ENCODE results near the gene ETFA. TPM values are rescaled to one million over a fixed set of nuclear protein-coding genes. Genes with fewer than 3 reads are reported as not detected.

ETFA gene
- total RNA-seq, 2 experiments from 2014 or later = 108 to 111 TPM

- Mint-ChIP-seq H3K4me3 (no peak overlapping the region), H3K36me3 (ENCODE audit: low read depth) (peaks cover 37% of the 10 kb centered on the region), H3K4me1 (ENCODE audit: low read depth) (peaks cover 11% of the 10 kb centered on the region), H3K27ac (no peak overlapping the region), H3K27me3 (ENCODE audit: low read depth) (no peaks in the 10 kb centered on the region), H3K9me3 (ENCODE audit: insufficient read depth) (no peaks in the 10 kb centered on the region)
- no peak for ATAC-seq
- no peak for DNase-seq
- POLR2A ChIA-PET = interaction anchor here (0.6 kb wide), 1 partner anchor 10 kb away, joined by 3 read pairs; no protein-coding TSS in a partner anchor
- CTCF ChIA-PET = interaction anchor here (0.8 to 1.2 kb wide), 2 partner anchors 31 to 36 kb away, joined by 3 read pairs; no protein-coding TSS in a partner anchor
Observed at GRCh38 chr15:76221085-76221767, 90.0 kb downstream of the ETFA start.

- Mint-ChIP-seq H3K27me3 (ENCODE audit: low read depth) (no peaks in the 10 kb centered on the region), H3K9me3 (ENCODE audit: insufficient read depth) (no peaks in the 10 kb centered on the region), H3K4me3 (no peak overlapping the region), H3K36me3 (ENCODE audit: low read depth) (peaks cover 26% of the 10 kb centered on the region), H3K27ac (no peak overlapping the region), H3K4me1 (ENCODE audit: low read depth) (peaks cover 11% of the 10 kb centered on the region)
- ATAC-seq (no peak), DNase-seq (no peak)
- POLR2A ChIA-PET = no interaction called here
- CTCF ChIA-PET = interaction anchor here (1.0 kb wide), 1 partner anchor 21 kb away, joined by 3 read pairs; no protein-coding TSS in a partner anchor
Observed at GRCh38 chr15:76217882-76218217, 93.4 kb downstream of the ETFA start.

GRCh38 chr15:76217029-76217881 is 94.0 kb downstream of the ETFA start:
- ATAC-seq = no peak
- no peak overlapping the region for H3K4me3 Mint-ChIP-seq
- H3K27me3 Mint-ChIP-seq (ENCODE audit: low read depth) = no peaks in the 10 kb centered on the region
- H3K4me1 Mint-ChIP-seq (ENCODE audit: low read depth) = peaks cover 11% of the 10 kb centered on the region
- ChIA-PET POLR2A (no interaction called here), CTCF (interaction anchor here (1.0 kb wide), 2 partner anchors 18 to 21 kb away, joined by 3 read pairs; no protein-coding TSS in a partner anchor)
- H3K9me3 Mint-ChIP-seq (ENCODE audit: insufficient read depth) = no peaks in the 10 kb centered on the region
- no peak overlapping the region for H3K27ac Mint-ChIP-seq
- H3K36me3 Mint-ChIP-seq (ENCODE audit: low read depth) = peaks cover 26% of the 10 kb centered on the region
- no peak for DNase-seq

GRCh38 chr15:76215634-76216033 is 95.6 kb downstream of the ETFA start:
- ChIA-PET POLR2A (no interaction called here), CTCF (interaction anchor here (1.0 kb wide), 1 partner anchor 25 kb away, joined by 3 read pairs; no protein-coding TSS in a partner anchor)
- Mint-ChIP-seq H3K4me1 (ENCODE audit: low read depth) (peaks cover 11% of the 10 kb centered on the region), H3K36me3 (ENCODE audit: low read depth) (peaks cover 34% of the 10 kb centered on the region), H3K27ac (no peak overlapping the region), H3K9me3 (ENCODE audit: insufficient read depth) (no peaks in the 10 kb centered on the region), H3K4me3 (no peak overlapping the region), H3K27me3 (ENCODE audit: low read depth) (no peaks in the 10 kb centered on the region)
- ATAC-seq (no peak), DNase-seq (no peak)

- Mint-ChIP-seq H3K4me3 (no peak overlapping the region), H3K4me1 (ENCODE audit: low read depth) (no peaks in the 10 kb centered on the region), H3K27me3 (ENCODE audit: low read depth) (no peaks in the 10 kb centered on the region), H3K27ac (peak overlapping the region; percentile 22), H3K9me3 (ENCODE audit: insufficient read depth) (no peaks in the 10 kb centered on the region), H3K36me3 (ENCODE audit: low read depth) (peaks cover 15% of the 10 kb centered on the region)
- DNase-seq (no peak), ATAC-seq (no peak)
- ChIA-PET CTCF (interaction anchor here (1.3 kb wide), 1 partner anchor 15 kb away, joined by 3 read pairs; no protein-coding TSS in a partner anchor), POLR2A (no interaction called here)
Observed at GRCh38 chr15:76209942-76210341, 101.3 kb downstream of the ETFA start.

GRCh38 chr15:76209523-76209922 is 101.7 kb downstream of the ETFA start:
- ChIA-PET CTCF (interaction anchor here (1.3 kb wide), 1 partner anchor 14 kb away, joined by 3 read pairs; no protein-coding TSS in a partner anchor), POLR2A (no interaction called here)
- Mint-ChIP-seq H3K4me1 (ENCODE audit: low read depth) (no peaks in the 10 kb centered on the region), H3K4me3 (no peak overlapping the region), H3K36me3 (ENCODE audit: low read depth) (peaks cover 15% of the 10 kb centered on the region), H3K9me3 (ENCODE audit: insufficient read depth) (no peaks in the 10 kb centered on the region), H3K27ac (no peak overlapping the region), H3K27me3 (ENCODE audit: low read depth) (no peaks in the 10 kb centered on the region)
- DNase-seq (no peak), ATAC-seq (no peak)

- no peaks in the 10 kb centered on the region for H3K9me3 Mint-ChIP-seq (ENCODE audit: insufficient read depth)
- no peaks in the 10 kb centered on the region for H3K4me1 Mint-ChIP-seq (ENCODE audit: low read depth)
- peak overlapping the region; percentile 54 for H3K27ac Mint-ChIP-seq
- no peak overlapping the region for H3K4me3 Mint-ChIP-seq
- H3K36me3 Mint-ChIP-seq (ENCODE audit: low read depth) = peaks cover 15% of the 10 kb centered on the region
- no peaks in the 10 kb centered on the region for H3K27me3 Mint-ChIP-seq (ENCODE audit: low read depth)
- ChIA-PET POLR2A (no interaction called here), CTCF (interaction anchor here (1.3 kb wide), 1 partner anchor 14 kb away, joined by 3 read pairs; no protein-coding TSS in a partner anchor)
- DNase-seq (no peak), ATAC-seq (no peak)
Observed at GRCh38 chr15:76208786-76209424, 102.4 kb downstream of the ETFA start.

- H3K36me3 Mint-ChIP-seq (ENCODE audit: low read depth) = peaks cover 15% of the 10 kb centered on the region
- no peak overlapping the region for H3K4me3 Mint-ChIP-seq
- ChIA-PET CTCF (interaction anchor here (0.6 kb wide), 1 partner anchor 10 kb away, joined by 3 read pairs; no protein-coding TSS in a partner anchor), POLR2A (no interaction called here)
- DNase-seq (no peak), ATAC-seq (no peak)
- no peaks in the 10 kb centered on the region for H3K4me1 Mint-ChIP-seq (ENCODE audit: low read depth)
- H3K27me3 Mint-ChIP-seq (ENCODE audit: low read depth) = no peaks in the 10 kb centered on the region
- H3K9me3 Mint-ChIP-seq (ENCODE audit: insufficient read depth) = no peaks in the 10 kb centered on the region
- peak overlapping the region; percentile 12 for H3K27ac Mint-ChIP-seq
Observed at GRCh38 chr15:76208084-76208785, 103.0 kb downstream of the ETFA start.

- Mint-ChIP-seq H3K36me3 (ENCODE audit: low read depth) (peaks cover 6% of the 10 kb centered on the region), H3K4me3 (no peak overlapping the region), H3K4me1 (ENCODE audit: low read depth) (no peaks in the 10 kb centered on the region), H3K27ac (no peak overlapping the region), H3K27me3 (ENCODE audit: low read depth) (no peaks in the 10 kb centered on the region), H3K9me3 (ENCODE audit: insufficient read depth) (no peaks in the 10 kb centered on the region)
- DNase-seq = no peak
- no peak for ATAC-seq
- ChIA-PET CTCF (interaction anchor here (1.0 to 1.3 kb wide), 2 partner anchors 21 to 29 kb away, joined by 4 to 5 read pairs; no protein-coding TSS in a partner anchor), POLR2A (no interaction called here)
Observed at GRCh38 chr15:76206325-76206976, 104.8 kb downstream of the ETFA start.

- ATAC-seq = no peak
- POLR2A ChIA-PET = interaction anchor here (0.6 kb wide), 1 partner anchor 59 kb away, joined by 3 read pairs; no protein-coding TSS in a partner anchor
- Mint-ChIP-seq H3K4me1 (ENCODE audit: low read depth) (no peaks in the 10 kb centered on the region), H3K27me3 (ENCODE audit: low read depth) (no peaks in the 10 kb centered on the region), H3K27ac (no peak overlapping the region), H3K36me3 (ENCODE audit: low read depth) (no peaks in the 10 kb centered on the region), H3K4me3 (no peak overlapping the region), H3K9me3 (ENCODE audit: insufficient read depth) (no peaks in the 10 kb centered on the region)
- DNase-seq = no peak
- CTCF ChIA-PET = no interaction called here
Observed at GRCh38 chr15:76204916-76205460, 106.3 kb downstream of the ETFA start.

All from activated CD8-positive, alpha-beta T cell treated with anti-CD3 and anti-CD28 coated beads, Interleukin-2, amount 10 ng/mL, durations not matched to agents 7 days and 5 days (primary cell).